GM19351 (cell line): ENCODE data around the gene ERH.
A peak's percentile ranks its signal among the peaks of the same experiment; 100 is the strongest.

ENCODE experiments used
- ATAC-seq: cut with Tn5 transposase; IDR thresholded peaks from one replicate; pipeline ENCODE4 v1.9.1; 2021; ENCODE audit warnings: mild to moderate bottlenecking, moderate library complexity; ENCODE audit not compliant: unreplicated experiment

ERH gene

GRCh38 chr14:69357544-69358200 lies 40.4 kb downstream of the ERH start:
- no peak for ATAC-seq

GRCh38 chr14:69356903-69357543 lies 41.1 kb downstream of the ERH start:
- ATAC-seq, result no peak

GRCh38 chr14:69355607-69356281 lies 42.4 kb downstream of the ERH start:
- ATAC-seq, result no peak

- ATAC-seq, result no peak
These were observed 42.9 kb downstream of the ERH start for GRCh38 chr14:69355154-69355597.

GRCh38 chr14:69354383-69355153 lies 43.5 kb downstream of the ERH start:
- peak; percentile 91 for ATAC-seq

GRCh38 chr14:69353168-69353567 lies 44.9 kb downstream of the ERH start:
- no peak for ATAC-seq

GRCh38 chr14:69351911-69352310 lies 46.2 kb downstream of the ERH start:
- no peak for ATAC-seq

- ATAC-seq, result no peak
These were observed 46.7 kb downstream of the ERH start for GRCh38 chr14:69351385-69351784.

GRCh38 chr14:69350892-69351291 lies 47.2 kb downstream of the ERH start:
- no peak for ATAC-seq

- ATAC-seq, result no peak
These were observed 48.9 kb downstream of the ERH start for GRCh38 chr14:69349091-69349777.

- ATAC-seq, result no peak
These were observed 51.4 kb downstream of the ERH start for GRCh38 chr14:69346710-69347109.

- no peak for ATAC-seq
These were observed 52.7 kb downstream of the ERH start for GRCh38 chr14:69345402-69345801.

GRCh38 chr14:69344171-69344570 lies 53.9 kb downstream of the ERH start:
- ATAC-seq, result no peak

GRCh38 chr14:69342928-69343525 lies 55.1 kb downstream of the ERH start:
- no peak for ATAC-seq

- ATAC-seq, result no peak
These were observed 58.7 kb downstream of the ERH start for GRCh38 chr14:69339426-69339825.

- no peak for ATAC-seq
These were observed 60.1 kb downstream of the ERH start for GRCh38 chr14:69337984-69338383.

GRCh38 chr14:69335371-69335771 lies 62.7 kb downstream of the ERH start:
- no peak for ATAC-seq

GRCh38 chr14:69334576-69334975 lies 63.5 kb downstream of the ERH start:
- no peak for ATAC-seq

GRCh38 chr14:69333791-69334337 lies 64.2 kb downstream of the ERH start:
- no peak for ATAC-seq

- no peak for ATAC-seq
These were observed 65.2 kb downstream of the ERH start for GRCh38 chr14:69332782-69333395.
